ENCODE measurements around the gene KNG1.

KNG1 gene

DNA sequence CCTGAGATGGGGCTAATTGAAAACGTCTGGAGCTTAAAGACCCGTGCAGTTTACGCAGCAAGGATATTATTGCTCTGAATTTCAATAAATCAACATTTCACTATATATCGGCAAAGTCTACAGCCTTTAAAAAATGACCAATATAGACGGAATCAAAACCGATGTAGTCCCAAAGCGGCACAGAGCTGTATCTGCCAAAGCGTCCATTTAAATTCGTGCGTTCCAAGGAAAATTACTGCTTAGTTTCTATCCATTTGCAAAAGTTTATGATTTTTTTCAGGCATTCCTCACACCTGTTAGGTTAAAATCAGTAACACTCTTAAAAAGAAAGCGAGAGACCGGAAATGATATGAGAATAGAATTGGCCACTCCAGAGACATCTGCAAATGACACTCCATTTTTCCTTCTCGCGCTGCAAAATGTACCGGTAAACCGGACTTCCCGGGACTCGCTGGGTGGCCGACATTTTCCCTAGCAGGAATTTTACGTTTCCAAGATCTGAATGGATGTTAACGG lies 65.4 kb downstream of the KNG1 start:
- DNase-seq = peak in 2 of 6 experiments; percentile 68 to 89

GRCh38 chr3:186783058-186783730 lies 66.0 kb downstream of the KNG1 start, which contains the start of gene EIF4A2:
Gene EIF4A2 (plus strand): TSS chr3:186783577. CDS start chr3:186783611, 34 bp downstream.
- peak; percentile 86 to 99 (median 90) for DNase-seq

DNA sequence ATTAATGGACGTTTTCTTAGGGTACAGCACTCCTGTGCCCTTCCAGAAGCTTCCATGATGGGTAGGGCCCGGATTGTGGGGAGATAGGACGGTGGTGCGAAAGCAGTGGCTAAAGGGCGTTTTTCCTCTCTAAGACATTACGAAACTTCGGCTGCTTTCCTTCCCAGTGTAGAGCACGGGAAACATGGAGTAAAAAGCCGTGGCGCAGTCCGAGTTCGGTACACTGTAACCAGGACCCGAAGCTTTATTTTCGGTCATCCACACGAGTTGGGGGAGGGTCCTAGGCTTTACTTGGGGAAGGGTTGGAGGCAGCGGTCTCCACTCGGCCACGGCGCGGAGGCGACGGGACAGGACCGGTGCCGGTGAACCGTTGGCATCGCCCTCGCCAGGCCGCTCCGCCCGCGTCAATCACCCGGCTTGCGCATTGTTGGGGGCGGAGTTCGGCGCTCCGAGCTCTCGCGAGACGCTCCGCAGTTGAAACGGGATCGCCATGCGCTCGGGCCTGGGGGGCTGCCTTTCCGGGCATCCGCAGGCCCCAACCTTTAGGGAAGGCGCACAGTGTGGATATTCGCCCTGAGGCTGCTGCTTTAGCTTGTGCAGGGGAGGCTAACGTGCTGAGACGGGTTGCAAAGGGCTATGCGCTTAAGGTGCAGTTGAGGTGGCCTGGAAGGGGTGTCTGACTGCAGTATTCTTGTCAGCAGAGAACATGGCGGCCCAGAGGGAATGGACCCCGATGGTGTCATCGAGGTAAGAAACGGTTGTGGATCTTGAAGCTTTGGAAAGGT lies 66.8 kb downstream of the KNG1 start:
- DNase-seq = peak; percentile 75 to 90 (median 80)

- DNase-seq = no peak
These were observed 67.8 kb downstream of the KNG1 start for GRCh38 chr3:186784820-186785494.

DNA sequence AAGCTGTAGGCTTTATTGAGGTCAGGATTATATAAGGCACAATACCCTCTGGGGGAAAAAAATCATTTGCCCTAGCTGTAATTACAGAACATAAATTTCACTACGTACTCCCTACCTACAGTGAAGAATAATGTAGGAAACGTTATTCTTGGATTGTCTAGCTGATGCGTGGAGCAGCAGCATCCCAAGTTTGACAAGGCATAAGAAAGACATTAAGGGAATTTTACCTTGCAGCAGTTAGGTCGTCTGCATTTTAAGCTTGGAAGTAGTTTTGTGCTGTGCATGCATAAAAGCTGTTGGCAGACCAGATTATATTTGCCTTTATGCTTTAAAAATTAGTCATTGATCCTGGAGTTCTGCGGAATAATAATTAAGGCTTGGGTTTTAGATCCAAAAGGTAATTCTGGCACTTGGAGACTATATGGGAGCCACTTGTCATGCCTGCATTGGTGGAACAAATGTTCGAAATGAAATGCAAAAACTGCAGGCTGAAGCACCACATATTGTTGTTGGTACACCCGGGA lies 68.4 kb downstream of the KNG1 start:
- DNase-seq = no peak

GRCh38 chr3:186786922-186787321 lies 69.8 kb downstream of the KNG1 start:
- peak in 1 of 6 experiments; percentile 5 for DNase-seq

DNA sequence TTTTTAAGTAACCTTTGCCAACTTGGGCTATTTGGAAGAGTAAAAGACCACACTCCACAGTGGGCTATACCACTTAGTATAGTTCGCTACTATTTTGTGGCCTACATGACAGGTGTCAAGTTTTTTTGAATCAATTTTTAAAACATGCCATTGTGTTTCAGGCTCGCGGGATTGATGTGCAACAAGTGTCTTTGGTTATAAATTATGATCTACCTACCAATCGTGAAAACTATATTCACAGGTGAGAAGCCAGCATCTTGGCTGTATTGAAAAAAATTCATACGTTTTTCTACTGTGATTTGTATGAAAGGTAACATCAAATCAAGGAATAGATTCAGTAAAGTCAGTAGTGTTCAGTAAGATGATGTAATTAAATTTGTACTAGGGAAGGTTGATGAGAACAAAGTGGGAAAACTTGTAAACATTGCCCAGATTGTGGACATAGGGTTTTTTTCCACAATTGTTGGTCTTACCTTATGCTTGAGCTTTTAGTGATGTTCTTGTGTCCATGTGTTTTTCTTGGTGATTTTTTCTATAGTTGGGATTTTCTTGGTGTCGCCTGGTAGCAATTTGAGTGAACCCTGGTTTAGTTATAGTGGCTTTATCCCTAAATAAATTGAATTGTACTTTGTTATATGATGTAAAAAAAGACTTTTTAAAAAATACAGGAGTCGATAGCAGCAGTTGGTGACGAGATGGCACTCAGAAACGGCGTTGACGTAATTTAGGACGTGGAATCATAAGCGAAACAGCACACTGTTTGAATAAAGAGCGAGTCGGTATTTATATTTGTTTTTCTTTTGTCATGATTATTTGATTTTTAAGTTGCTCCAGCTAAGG lies 70.7 kb downstream of the KNG1 start:
- peak in 1 of 6 experiments; percentile 5 for DNase-seq

GRCh38 chr3:186788482-186789370 lies 71.6 kb downstream of the KNG1 start:
- peak in 1 of 6 experiments; percentile 8 for DNase-seq

DNA sequence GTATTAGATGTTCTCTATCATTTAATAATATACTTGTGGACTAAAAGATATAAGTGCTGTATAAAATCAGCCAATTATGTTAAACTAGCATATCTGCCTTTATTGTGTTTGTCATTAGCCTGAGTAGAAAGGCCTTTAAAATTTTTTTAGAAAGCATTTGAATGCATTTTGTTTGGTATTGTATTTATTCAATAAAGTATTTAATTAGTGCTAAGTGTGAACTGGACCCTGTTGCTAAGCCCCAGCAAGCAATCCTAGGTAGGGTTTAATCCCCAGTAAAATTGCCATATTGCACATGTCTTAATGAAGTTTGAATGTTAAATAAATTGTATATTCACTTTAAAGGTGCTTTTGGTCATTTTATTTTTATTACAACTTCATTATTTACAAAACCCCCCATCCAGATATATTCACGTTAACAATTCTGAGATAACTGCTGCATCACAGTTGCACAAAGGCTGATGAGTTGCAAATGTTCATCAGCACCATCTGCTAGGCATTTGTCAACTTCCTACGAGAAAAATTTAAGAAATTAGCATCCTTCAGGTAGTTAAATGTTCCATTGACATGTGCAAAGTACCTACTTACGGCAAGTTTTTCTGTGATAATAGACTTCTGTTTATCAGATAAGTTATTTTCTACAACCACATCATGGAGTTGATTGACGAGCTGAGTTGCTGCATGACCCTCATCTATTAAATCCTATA lies 72.5 kb downstream of the KNG1 start:
- peak in 1 of 6 experiments; percentile 43 for DNase-seq

DNA sequence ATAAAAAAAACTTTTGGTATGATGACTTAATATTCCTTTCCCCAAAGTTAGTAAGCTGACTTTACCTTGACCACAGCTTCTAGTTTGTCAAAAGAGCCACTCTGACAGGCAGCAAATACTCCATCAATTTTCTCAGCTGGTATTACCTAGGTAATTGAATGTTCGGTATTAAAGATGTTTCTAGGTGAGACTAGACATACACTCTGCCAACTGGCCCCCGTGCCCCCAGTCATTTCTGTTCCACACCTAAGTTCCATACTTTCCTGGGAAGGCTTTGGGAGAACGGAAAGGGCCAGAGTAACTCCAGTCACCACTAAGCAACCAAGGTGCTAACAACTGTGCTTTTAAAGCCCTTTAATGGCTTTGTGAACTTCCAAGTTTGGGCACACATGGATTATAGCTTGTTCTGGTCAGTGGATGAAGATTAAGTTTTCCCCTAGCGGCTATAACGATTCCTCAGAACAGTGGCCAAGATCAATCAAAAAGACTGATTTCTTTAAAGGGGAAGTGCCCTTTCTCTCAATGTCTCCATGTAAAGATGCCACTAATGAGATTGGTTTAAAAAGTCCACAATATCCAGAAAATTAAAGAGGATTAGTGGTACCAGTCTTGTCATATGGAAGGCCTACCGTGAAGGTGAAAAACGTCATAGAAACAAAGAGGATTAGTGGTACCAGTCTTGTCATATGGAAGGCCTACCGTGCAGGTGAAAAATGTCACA lies 73.3 kb downstream of the KNG1 start:
- peak in 1 of 6 experiments; percentile 43 for DNase-seq

Measured in stimulated activated naive CD4-positive, alpha-beta T cell (primary cell).